ENCODE results near the gene RBM47.
"Not testable (repeated sequence)": the region's sequence is repeated elsewhere in the genome, so short reads cannot be mapped to it uniquely, and the experiment has no call there.

Gene RBM47

DNA sequence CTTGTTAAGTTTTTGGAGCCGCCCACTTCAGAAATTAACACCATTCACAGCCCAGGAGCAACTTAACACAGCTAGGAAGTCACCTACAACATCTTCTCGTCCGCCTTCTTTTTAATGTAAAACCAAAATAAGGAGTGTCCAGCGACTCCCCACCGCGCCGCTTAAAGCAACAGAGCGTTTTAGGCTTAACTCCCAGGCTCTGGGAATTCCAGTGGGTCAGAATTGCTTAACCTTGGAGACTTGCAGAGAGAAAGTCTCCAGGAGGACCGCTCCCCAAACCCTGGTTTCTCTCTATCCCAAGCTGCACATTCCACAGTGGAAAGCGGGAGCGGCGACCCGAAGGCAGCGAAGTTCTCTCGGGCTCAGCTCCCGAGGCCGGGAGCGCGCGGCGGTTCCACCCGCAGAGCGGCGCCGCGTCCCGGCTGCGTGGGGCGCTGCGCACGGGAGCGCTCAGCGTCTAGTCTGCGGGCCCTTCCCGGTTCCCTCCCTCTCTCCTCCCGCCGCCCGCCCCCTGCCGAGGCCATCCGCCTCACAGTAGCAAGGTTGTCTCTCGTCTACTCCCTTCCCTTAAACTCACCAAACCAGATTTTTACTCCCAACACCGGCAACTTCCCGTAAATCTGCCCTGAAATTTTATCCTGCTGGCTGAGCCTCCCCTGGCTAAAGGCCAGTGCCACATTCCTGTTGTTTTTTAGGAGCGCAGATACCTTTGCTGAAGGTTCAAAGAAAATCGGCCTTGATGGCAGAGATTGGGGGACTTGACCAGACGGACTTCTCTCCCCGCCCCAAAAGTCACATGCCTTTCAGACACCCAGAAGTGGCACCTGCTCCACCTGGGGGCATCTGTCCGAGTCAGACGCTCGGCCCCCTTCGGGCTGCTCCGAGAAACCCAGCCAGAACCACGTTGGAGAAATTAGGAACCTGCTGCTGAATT is at the start of gene RBM47:
Gene RBM47 (minus strand): TSS at position 464 of the 934 bp plus-strand sequence. CDS start 190,971 bp downstream, outside the sequence.
- DNase-seq, result peak; percentile 23

DNA sequence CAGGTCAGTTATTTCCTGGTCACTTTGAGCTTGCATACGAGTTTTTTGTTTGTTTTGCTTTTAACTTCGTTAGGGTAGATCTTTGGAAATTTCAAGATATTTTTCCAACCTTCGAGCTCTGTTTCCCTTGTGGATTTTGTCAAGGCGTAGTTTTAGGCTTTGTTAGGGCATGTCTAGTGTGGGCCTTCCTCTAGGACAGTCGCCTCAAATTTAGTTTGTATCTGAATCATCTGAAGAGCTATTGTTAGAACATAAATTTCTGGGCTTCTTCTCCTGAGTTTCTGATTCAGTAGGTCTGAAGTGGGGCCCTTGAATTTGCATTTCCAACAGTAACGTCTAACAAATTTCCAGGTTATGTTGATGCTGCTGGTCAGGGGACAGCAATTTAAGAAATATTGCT is 48.8 kb upstream of the RBM47 start:
- no peak for DNase-seq

DNA sequence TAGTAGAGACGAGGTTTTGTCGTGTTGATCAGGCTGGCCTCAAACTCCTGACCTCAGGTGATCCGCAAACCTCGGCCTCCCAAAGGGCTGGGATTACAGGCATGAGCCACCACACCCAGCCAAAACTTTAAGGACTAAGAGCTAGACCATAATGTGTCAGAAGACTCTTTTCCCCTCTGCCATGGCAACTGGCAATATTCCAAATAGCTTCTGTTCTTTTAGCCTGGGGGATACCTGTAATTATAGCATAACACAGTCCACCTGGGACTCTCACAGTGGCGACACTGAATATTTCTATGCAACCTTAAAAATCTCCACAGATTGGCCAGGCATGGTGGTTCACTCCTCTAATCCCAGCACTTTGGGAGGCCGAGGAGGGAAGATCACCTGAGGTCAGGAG is 45.5 kb upstream of the RBM47 start:
- peak; percentile 66 for DNase-seq

GRCh38 chr4:40672528-40673522 is 43.2 kb upstream of the RBM47 start:
- DNase-seq, result no peak

DNA sequence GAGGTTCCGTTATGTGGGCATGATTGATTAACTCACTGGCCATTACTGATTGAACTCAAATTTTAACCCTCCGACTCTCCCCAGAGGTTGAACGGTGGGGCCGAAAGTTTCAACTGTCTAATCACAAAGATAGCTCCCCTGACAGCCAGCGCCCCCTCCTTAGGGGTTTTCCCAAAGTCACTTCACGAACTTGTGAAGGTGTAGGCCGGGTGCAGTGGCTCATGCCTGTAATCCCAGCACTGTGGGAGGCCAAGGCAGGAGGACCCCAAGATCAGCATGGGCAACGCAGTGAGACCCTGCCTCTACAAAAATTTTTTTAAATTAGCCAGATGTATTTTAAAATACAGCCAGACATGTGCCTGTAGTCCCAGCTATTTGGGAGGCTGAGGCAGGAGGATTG is 39.8 kb upstream of the RBM47 start:
- DNase-seq, result no peak

GRCh38 chr4:40665842-40666241 is 36.2 kb upstream of the RBM47 start:
- no peak for DNase-seq

- DNase-seq, result peak; percentile 82
Measured at GRCh38 chr4:40662962-40663604, 33.4 kb upstream of the RBM47 start.

- no peak for DNase-seq
Measured at GRCh38 chr4:40661803-40662202, 32.1 kb upstream of the RBM47 start.

DNA sequence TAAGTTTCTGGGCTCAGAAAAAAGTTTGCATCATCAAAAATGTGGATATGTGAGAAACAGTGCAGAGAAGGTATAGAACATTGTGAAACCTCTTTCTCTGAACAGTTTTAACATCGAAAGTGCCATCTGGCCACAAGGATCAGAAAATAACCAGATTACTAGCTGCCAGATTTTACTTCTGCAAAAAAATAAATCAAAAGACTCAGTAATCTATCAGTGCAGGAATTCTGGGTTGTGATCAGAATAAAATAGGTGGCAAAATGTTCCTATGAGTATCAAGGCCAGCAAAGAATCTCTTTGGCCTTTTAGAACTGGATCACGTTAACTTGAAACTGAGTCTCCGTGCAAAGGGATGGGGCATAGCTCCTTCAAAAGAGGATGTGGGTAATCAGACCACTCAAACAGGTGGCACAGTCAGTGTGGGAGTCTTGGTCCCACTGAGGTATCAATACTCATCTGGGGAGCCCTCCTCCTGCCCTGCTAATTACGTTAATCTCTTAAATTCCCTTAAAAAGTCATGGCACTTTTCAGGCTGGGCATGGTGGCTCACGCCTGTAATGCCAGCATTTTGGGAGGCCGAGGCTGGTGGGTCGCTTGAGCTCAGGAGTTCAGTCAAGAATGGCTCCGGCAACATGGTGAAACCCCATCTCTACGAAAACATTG is 26.7 kb upstream of the RBM47 start:
- no peak for DNase-seq

GRCh38 chr4:40651280-40651679 is 21.6 kb upstream of the RBM47 start:
- DNase-seq, result no peak

DNA sequence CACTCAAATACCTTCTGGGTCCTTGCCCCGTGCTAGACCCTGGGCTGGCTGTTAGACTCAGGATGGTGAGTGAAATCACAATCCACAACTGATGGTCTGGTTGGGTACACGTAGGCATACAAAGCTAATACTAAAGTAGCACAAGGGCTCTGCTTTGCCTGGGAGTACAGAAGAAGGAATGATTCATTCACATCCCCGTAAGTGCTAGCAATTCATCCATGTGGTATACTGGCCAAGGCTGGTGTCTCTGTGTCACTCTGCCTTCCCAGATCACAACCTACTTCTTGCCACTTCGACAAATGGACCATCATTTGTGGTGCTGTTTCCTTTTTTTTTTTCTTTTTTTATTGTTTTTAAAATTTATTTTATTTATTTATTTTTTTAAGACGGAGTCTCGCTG is 19.7 kb upstream of the RBM47 start:
- DNase-seq, result no peak

- no peak for DNase-seq
Measured at GRCh38 chr4:40648742-40649281, 19.1 kb upstream of the RBM47 start.

DNA sequence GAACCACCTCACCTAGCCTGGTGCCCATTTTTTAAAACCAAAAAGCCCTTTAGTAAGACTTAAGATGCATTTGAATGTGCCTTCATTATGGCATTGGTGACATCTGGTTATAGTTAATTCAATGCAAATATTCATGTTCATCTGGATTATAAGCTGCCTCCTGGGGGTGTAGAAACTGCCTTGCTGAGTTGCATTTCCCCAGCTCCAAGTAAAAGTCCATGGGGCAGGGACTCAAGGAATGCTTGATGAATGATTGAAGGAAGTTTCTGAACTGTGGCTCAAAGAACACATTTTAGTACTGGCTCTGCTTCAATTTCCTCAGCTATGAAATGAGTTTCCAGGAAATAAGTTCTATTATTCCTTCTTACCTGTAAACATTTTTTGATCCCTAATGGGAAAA is 18.5 kb upstream of the RBM47 start:
- no peak for DNase-seq

- no peak for DNase-seq
Measured at GRCh38 chr4:40645586-40645985, 15.9 kb upstream of the RBM47 start.

- DNase-seq, result no peak
Measured at GRCh38 chr4:40632080-40632479, 2.4 kb upstream of the RBM47 start.

DNA sequence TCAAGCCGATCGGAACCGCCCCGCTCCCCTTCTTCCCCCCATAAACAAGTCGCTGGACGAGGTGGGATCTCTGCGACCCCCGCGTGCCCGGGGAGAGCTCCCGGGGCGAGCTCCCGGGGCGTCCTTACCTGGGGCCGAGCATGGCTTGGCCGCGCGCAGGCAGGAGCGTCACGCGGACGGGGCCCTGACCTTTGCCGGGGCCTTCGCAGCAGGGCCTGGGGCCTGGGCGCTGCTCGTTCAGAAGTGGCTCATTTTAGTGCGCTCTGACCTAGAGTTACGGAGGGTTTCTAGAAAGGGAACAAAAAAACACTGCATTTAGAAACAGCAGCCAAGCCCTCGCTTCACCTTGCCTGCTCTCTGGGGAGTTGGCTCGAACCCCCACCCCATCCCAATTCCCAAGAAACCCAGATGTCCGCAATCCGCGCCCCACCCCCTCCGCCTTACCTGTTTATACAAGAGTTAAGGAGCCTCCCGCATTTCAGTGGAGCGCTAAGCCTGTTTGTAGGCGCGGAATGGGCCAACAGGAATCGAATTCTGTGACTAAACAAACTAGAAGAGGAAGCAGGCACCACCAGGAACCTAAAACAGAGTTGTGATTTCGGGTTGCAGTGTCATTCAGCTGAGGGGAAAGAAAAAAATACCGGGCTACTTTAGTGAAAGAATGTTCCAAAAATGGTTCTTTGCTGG is 814 bp upstream of the RBM47 start:
- no peak for DNase-seq

DNA sequence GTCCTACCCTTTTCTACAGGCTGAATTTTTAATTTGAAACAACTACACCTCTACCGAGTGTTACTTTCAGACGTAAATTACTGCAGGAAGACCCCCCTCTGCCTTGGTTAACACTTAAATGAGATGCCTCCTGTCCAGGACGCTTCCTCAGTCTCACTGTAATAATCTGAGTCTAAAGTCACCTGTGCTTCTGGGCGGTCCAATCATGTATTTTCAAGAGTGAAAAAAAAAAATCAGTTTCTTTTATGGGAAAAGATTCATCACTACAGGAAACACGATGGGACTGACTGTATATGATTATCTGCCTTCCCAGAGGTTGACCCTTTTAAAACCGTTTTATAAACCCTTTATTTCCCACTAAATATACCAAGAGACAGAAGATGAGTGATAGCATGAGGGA is 776 bp downstream of the RBM47 start:
- no peak for DNase-seq

- not testable (repeated sequence) for DNase-seq
Measured at GRCh38 chr4:40628407-40628806, 1.3 kb downstream of the RBM47 start.

- DNase-seq, result no peak
Measured at GRCh38 chr4:40627540-40627939, 2.1 kb downstream of the RBM47 start.

DNA sequence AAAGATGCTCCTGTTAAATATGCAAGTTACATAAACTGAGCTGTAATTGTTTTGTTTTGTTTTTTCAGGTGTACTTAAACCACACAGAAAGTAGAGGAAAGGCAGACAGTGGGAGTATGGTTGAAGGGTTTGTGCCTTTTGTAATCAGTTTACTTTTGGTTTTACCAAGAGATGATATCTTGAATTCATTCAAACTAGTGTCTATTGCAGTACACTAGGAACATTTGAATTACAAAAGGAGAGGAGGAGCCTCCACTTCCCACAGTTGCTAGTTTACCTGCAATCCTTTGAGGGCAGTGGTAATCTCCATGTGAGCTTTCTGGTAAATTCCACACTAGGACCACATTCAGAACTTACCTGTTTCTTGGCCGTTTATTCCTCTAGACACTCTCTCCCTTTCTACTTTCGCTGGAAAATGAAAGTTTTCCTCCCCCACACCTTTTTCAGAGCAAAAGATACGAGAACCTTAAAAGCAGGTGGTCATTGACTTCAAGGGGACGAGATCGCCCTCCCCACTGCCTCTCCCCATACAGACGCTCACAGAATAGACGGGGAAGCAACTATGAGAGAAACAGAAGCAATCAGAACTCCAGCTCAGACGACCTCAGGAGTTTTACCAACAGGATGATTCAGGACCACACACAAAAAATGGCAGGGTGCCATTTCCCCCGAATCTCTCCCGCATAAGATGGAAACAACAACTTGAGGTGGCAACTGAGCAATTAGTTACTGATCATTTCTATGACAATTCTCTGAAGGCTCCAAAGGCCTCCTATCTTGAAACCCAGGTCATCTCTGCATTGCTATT is 3.3 kb downstream of the RBM47 start:
- no peak for DNase-seq

GRCh38 chr4:40623707-40624106 is 6.0 kb downstream of the RBM47 start:
- no peak for DNase-seq

Measured in NCI-H146 (cell line).